SKM-1 (cell line): Measurements from ENCODE around the gene CEP250.

Experiments used
- DNase-seq: peaks from one replicate; lab custom pipeline; 2025; ENCODE audit not compliant: unreplicated experiment; lab: John Stamatoyannopoulos, UW

The CEP250 gene

DNA sequence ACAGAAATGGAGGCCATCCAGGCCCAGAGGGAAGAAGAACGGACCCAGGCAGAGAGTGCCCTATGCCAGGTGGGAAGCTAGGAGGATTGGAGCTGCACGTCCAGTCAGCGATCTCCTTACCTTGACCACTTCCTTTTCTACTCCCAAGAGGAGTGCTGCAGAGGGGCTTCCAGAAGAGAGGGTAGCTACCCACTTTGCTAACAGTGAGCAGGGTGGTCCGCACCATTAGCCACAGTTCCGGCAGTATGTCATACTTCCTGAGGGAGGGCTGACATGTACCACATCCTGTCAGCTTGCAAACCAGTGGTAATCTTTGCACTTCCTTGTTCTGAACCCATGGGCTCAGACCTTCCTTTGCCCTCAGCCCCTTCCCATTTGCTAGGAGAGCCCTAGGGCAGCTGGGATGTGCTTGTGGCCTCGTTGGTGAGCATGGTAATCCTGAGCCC, 35.4 kb downstream of the CEP250 start:
- peak; percentile 82 for DNase-seq

DNA sequence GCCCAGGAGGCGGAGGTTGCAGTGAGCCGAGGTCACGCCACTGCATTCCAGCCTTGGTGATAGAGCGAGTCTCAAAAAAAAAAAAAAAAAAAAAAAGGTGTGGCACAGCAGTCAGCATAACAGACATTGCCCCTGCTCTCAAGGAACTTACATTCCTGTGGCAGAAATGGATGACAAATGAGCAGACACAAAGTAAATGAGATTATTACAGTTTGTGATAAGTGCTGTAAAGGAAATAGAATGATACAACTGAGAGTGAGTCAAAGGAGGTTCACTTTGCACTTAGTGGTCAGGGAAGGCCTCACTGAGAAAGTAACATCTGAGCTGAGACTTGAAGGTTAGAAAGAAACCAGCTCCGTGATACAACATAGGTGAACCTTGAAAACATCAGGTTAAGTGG, 36.4 kb downstream of the CEP250 start:
- DNase-seq, result no peak

DNA sequence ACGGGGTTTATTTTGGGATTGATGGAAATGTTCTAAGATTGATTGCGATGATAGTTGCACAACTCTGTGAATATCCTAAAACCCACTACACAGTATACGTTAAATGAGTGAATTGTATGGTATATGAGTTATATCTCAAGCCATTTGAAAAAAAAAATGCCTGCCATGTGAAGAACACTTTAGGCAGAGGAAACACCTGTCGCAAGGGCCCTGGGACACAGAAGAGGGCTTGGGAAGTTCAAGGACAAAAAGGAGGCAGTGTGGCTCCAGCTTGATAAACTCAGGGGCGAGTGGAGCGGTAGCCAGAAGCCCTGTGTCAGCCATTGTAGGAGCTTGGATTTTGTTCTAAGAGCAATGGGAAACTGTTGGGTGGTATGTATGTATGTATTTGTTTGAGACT, 37.0 kb downstream of the CEP250 start:
- no peak for DNase-seq

DNA sequence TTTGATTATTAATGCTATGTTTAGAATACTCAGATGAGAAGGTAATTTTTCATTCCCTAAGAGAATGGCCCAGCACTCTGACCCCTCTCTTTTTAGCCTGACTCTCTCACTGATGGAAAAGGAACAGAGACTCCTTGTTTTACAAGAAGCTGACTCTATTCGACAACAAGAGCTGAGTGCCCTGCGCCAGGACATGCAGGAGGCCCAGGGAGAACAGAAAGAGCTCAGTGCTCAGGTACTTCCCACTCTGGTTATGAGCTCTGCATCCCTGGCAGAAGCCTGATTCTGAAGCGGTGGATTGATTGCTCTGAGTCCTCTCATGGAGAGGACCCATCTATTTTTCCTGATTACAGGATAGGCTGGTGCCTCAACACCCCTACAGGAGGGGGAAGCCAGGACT, 41.1 kb downstream of the CEP250 start:
- no peak for DNase-seq

DNA sequence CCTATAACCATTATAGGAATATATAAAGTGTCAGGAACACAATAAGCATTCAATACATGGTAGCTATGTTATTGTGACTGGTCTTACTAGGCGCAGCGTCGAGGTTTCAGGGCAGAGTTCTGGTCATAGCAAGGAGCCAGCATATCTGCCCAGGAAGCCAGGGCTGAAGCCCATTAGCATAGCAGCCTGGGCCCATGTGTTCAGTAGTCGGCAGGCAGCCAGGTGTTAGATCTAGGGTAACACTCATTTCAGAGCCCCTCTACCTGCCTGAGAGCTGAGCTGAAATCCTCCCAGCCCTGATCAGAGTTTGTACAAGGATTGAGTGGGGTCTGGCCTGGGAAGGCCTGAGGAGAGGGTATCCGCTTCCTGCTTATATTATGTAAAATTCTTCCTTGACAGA, 41.9 kb downstream of the CEP250 start:
- DNase-seq, result no peak

DNA sequence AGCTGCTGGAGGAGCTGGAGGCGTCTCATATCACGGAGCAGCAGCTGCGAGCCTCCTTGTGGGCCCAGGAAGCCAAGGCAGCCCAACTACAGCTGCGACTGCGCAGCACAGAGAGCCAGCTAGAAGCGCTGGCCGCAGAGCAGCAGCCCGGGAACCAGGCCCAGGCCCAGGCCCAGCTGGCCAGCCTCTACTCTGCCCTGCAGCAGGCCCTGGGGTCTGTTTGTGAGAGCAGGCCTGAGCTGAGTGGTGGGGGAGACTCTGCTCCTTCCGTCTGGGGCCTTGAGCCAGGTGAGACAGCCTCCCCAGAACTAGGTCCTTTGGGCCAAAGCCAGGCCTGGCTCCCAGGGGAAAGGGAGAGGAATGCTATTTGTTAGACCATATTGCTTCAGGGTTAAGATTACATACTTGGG, 42.4 kb downstream of the CEP250 start:
- no peak for DNase-seq

DNA sequence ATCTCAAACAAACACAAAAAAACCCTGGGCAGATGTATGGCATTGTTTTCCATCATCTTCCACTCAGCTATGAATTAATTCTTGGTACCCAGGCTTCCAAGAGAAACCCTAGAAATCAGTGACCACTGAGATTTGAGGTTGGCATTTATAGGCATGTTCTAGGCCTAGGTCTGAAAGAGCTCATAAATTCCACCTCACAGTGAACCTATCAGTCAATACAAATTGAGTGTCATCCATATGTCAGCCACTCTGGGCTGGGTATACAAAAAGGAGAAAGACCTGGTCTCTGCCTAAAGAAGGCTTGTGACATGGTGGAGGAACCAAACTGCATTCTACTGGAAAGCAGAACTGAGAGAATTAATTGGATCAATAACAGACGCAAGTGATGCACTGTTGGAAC, 43.9 kb downstream of the CEP250 start:
- DNase-seq, result no peak

DNA sequence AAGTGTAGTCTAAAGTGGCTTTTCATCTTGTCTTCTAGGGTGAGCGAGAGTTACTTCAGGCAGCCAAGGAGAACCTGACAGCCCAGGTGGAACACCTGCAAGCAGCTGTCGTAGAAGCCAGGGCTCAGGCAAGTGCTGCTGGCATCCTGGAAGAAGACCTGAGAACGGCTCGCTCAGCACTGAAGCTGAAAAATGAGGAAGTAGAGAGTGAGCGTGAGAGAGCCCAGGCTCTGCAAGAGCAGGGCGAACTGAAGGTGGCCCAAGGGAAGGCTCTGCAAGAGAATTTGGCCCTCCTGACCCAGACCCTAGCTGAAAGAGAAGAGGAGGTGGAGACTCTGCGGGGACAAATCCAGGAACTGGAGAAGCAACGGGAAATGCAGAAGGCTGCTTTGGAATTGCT, 47.0 kb downstream of the CEP250 start:
- peak; percentile 48 for DNase-seq

DNA sequence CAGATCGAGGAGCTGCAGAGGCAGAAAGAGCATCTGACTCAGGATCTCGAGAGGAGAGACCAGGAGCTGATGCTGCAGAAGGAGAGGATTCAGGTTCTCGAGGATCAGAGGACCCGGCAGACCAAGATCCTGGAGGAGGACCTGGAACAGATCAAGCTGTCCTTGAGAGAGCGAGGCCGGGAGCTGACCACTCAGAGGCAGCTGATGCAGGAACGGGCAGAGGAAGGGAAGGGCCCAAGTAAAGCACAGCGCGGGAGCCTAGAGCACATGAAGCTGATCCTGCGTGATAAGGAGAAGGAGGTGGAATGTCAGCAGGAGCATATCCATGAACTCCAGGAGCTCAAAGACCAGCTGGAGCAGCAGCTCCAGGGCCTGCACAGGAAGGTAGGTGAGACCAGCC, 47.9 kb downstream of the CEP250 start:
- no peak for DNase-seq

DNA sequence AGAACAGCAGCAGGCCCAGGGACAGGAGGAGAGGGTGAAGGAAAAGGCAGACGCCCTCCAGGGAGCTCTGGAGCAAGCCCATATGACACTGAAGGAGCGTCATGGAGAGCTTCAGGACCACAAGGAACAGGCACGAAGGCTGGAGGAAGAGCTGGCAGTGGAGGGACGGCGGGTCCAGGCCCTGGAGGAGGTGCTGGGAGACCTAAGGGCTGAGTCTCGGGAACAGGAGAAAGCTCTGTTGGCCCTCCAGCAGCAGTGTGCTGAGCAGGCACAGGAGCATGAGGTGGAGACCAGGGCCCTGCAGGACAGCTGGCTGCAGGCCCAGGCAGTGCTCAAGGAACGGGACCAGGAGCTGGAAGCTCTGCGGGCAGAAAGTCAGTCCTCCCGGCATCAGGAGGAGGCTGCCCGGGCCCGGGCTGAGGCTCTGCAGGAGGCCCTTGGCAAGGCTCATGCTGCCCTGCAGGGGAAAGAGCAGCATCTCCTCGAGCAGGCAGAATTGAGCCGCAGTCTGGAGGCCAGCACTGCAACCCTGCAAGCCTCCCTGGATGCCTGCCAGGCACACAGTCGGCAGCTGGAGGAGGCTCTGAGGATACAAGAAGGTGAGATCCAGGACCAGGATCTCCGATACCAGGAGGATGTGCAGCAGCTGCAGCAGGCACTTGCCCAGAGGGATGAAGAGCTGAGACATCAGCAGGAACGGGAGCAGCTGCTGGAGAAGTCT, 48.6 kb downstream of the CEP250 start:
- DNase-seq, result no peak

DNA sequence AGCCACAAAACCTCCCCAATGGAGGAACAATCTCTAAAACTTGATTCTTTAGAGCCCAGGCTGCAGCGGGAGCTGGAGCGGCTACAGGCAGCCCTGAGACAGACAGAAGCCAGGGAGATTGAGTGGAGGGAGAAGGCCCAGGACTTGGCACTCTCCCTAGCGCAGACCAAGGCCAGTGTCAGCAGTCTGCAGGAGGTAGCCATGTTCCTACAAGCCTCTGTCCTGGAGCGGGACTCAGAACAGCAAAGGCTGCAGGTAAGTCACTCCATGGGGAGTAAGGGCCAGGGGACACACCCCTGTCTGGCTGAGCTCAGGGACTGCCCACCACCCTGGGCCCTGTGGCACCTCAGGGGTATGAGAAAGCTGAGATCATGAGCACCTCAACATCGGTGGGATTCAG, 49.4 kb downstream of the CEP250 start:
- no peak for DNase-seq

DNA sequence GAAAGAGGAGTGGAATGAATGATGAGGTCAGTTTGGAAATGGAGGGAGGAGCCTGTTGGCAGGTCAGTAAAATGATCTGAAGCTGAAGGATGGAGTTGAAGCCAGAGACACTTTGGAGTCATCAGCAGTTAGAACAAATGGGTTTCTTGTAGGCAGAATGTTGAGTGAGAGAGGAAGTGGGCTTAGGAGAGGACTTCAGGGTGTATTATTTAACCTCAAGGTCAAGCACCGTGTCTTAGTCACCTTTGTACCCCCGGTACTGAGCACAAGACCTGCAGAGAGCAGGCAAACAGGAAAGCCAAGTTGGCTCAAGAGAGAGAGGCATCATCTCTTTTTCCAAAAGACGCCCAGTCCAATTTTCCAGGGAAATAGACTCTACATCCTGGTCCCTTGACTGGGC, 50.8 kb downstream of the CEP250 start:
- no peak for DNase-seq

DNA sequence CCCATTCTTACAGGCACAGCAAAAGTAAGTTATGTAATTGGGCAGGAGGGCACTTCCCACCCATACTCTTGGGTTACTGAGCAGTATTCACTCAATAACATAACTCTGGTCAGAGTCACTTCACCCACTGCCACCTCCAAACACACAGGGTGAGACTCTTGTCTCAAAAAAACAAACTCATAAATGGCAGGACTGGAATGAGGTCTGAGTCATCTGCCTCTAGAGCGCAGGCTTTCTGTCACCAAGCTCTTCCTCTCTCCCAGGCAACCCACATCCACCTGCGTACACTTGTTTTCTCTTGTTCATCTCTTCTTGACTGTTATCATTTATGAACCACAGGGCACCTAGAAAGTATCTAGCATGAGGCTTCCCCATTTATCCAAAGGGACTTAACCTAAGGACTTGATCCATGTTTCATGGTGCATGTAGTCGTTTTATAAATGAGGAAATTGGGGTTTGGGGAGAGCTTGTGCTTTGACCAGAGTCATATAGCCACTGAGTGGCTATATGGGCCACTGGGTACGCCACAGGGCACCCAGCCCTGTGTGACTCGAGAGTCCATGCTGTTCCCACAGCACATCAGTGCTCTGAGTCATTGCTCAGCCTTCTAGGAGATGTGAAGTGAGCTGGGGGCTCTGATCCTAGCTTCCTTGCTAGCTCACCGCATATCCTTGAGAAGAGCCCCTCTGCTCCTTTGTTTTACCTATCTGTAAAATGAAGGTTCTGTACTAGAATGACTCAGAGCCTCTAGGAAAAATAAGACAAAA, 51.7 kb downstream of the CEP250 start:
- no peak for DNase-seq

DNA sequence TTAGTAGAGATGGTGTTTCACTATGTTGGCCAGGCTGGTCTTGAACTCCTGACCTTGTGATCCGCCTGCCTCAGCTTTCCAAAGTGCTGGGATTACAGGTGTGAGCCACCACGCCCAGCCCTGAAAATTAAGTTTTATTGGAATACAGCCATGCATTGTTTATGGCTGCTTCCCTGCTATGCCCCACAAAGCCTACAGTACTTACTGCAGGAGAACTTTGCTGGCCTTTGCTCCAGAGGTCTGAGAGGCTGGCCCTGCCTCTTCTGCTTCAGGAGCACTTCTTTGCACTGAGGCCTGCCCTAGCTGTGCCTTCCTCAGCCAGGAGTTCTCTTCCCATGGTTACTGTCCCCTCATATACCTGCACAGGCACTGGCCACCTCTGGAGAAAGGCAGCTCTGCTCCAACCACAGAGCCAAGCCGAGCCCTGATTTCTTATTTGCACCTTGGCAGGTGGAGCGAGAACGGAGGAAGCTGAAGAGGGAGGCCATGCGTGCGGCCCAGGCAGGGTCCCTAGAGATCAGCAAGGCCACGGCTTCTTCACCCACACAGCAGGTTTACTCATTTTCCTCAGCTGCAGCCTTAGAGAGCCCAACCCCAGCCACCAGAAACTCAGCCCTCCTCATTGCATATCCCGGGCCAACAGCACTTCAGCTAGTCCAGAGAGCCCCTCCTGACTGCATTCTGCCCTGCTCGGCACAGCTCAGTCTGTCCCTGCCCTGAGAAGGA, 53.3 kb downstream of the CEP250 start:
- no peak for DNase-seq

DNA sequence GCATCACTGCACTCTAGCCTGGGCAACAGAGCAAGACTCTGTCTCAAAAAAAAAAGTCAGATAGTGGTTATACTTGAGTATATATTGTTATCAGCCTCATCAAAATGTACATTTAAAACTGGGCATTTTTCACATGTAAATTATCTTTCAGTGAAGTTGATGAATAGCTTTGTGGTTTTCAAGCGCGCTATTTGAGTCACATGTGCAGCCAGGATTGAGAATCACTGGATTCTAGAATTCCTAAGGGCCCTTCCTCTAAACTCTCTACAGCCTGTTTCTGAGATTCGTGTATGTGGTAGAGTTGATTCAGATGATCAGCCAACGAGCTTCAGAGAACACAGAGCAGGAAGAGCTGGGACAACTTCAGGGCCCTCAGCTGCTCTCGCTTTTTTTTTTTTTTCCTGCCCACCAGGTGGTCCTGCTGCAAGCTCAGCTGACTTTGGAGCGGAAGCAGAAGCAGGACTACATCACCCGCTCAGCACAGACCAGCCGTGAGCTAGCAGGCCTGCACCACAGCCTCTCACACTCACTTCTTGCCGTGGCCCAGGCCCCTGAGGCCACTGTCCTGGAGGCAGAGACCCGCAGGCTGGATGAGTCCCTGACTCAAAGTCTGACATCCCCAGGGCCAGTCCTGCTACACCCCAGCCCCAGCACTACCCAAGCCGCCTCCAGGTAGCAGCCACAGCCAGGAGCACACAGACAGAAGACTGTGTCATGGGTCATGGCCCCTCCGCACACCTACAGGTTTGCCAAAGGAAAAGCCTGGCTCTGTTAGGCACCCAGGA, 55.7 kb downstream of the CEP250 start:
- DNase-seq, result no peak

DNA sequence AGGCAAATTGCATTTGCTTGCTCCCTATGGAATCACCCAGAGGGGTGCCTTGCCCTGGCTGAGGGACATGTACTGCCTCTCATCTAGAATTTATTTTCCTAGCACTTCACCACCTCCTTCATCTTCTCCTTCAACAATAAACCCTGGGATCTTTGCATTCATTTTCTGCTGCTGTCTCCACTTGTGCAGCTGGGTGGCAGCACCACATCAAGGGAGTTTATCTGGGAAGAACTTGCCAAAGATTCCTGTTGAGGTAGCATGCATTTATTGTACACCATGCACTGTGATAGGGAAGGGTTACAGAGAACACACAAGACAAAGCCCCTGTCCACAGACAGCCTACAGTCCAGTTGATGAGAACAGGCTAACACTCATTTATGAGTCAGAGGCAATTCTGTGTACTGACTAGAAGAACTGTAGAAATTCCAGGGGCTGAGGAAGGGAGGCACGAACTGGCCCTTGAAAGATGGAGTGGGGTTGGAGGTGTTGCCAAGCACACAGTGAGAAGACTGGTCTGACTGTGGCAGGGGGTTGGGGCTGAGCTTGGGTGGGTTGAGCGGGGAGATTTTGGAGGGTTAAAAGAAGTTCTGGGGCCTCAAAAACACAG, 56.5 kb downstream of the CEP250 start:
- DNase-seq, result no peak

DNA sequence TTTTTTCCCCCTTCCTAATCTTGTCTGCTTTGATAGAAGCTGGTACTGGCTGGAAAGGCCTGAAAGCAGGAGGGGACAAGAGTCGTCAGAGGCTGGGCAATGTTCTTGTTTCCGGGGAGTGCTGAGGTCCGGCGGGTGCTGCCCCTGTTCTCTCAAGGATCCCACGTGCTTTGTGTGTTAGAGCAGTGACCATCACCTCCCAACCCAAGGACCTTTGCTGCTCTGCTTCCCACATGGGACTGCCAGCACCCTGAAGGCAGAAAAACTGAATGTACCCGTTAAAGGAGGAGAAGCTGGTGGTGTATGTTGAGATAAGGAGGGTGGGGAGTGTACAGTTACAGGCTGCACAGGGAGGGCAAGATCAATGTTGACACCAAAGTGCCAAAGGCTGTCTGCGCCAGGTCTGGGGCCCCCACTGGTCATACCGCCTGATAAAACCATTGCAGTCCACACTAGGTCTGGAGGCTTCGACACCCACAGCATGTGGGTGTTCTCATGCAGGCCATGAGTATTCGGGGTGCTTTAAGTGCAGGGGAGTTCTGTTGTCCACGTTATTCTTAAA, 59.1 kb downstream of the CEP250 start:
- no peak for DNase-seq

DNA sequence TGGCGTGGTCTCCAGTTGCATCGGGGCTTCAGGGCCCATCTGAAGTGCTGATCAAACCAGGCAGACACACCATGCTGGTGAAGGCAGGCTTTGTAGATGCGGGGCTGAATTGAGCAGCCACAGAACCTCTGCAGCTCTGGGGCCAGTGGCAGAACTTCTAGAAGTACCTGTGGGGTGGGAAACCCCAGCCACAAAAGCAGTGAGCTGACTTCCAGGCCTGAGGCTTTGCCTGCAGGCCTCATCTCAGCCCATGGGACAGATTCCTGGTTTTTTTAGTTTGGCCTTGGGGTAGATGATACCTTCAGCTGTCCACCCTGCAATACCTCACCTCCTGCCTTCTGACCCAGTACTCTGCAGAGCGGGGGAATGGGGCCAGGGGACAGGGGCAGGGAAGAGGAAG, 59.9 kb downstream of the CEP250 start:
- no peak for DNase-seq

DNA sequence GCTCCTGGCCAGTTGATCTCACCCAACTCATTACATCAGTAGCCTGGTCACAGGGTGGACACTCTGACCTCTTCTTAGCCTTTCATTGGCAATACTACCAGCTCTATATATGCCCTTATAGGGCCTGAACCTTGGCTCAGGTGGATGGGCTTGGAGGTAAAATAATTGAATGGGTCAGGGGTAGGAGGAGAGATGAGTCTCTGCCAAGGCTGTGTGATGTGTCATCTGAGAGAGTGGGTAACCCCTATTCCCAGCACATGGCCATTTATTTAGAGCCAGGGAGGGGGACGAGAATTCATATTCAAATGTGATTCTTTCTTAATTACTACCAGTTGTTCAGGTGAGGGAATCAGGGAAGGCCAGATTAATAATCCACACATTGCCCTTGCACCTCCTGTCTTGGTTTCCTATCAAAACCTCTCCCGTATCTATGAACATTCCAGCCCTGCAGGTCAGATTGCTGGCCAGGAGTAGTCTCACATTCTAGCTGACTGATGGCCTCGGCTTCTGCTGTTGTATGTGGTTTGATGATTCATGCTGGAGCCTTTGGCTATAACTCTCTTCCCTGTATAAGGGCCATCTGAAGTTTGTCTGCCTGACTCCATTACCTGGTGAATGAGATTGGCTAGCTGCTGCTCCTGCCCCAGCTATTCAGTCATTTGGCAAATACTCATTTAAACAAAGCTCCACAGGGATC, 60.7 kb downstream of the CEP250 start:
- DNase-seq, result no peak

DNA sequence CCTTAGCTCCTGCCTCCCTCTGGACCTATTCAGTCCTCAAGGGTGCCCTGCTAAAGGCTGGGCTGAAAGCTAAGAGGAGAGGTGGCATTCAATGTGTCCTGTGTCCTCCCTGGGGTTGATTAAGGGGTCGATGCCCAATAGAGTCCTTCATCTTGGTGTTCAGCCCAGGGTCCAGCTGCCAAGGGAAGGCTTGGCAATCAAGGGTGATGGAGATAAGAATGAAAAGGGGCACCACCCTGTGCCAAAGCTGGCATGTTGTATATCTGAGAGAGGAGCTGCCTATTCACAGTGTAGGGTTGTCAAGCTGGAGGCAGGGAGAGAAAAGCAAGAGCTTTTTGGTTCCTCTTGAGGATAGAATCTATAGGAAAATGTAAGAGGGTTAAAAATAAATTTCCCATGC, 61.7 kb downstream of the CEP250 start:
- no peak for DNase-seq
